ENCODE measurements around the gene TJP1.
"Not testable (repeated sequence)": the region's sequence is repeated elsewhere in the genome, so short reads cannot be mapped to it uniquely, and the experiment has no call there.

The TJP1 gene

GRCh38 chr15:29838352-29839010 is 16.2 kb upstream of the TJP1 start:
- no peak for DNase-seq

GRCh38 chr15:29835301-29835700 is 13.0 kb upstream of the TJP1 start:
- no peak for DNase-seq

GRCh38 chr15:29832709-29833108 is 10.4 kb upstream of the TJP1 start:
- no peak for DNase-seq

- no peak for DNase-seq
Observed at GRCh38 chr15:29826908-29827820, 4.9 kb upstream of the TJP1 start.

GRCh38 chr15:29825227-29825626 is 3.0 kb upstream of the TJP1 start:
- DNase-seq: no peak

GRCh38 chr15:29822684-29823459 is 604 bp upstream of the TJP1 start:
- no peak for DNase-seq

GRCh38 chr15:29821416-29822099 is 710 bp downstream of the TJP1 start:
- DNase-seq: no peak

- DNase-seq: no peak
Observed at GRCh38 chr15:29820394-29821154, 1.7 kb downstream of the TJP1 start.

- no peak for DNase-seq
Observed at GRCh38 chr15:29819979-29820378, 2.3 kb downstream of the TJP1 start.

- DNase-seq: no peak
Observed at GRCh38 chr15:29818141-29818540, 4.1 kb downstream of the TJP1 start.

GRCh38 chr15:29817455-29817854 is 4.8 kb downstream of the TJP1 start:
- not testable (repeated sequence) for DNase-seq

GRCh38 chr15:29815000-29815710 is 7.1 kb downstream of the TJP1 start:
- DNase-seq: no peak

GRCh38 chr15:29813009-29813408 is 9.3 kb downstream of the TJP1 start:
- no peak for DNase-seq

GRCh38 chr15:29812384-29812694 is 9.9 kb downstream of the TJP1 start:
- no peak for DNase-seq

GRCh38 chr15:29811691-29812383 is 10.4 kb downstream of the TJP1 start:
- no peak for DNase-seq

GRCh38 chr15:29805708-29806104 is 16.6 kb downstream of the TJP1 start:
- DNase-seq: no peak

GRCh38 chr15:29805043-29805707 is 17.1 kb downstream of the TJP1 start:
- no peak for DNase-seq

- no peak for DNase-seq
Observed at GRCh38 chr15:29802411-29802810, 19.9 kb downstream of the TJP1 start.

- no peak for DNase-seq
Observed at GRCh38 chr15:29800491-29801366, 21.5 kb downstream of the TJP1 start.

Data from activated naive CD4-positive, alpha-beta T cell treated with Interleukin-2 at 50 U/mL for 16 hours (primary cell).